Kidney (tissue), 14 donors: ENCODE measurements around the gene SPTBN1. TPM values are rescaled to one million over a fixed set of nuclear protein-coding genes. Genes with fewer than 3 reads are reported as not detected.

Experiments used
- DNase-seq, 5 donors: peaks; one replicate each; pipeline ENCODE4 v3.0.0-alpha.2; 2013 to 2020
- FAIRE-seq: peaks from 2 replicates; lab custom pipeline; 2012; peaks lifted over from hg19 to GRCh38; lab: Jason Lieb, UNC
- H3K27ac ChIP-seq, 2 donors: one replicate each; pipeline ENCODE4 v1.7.0; 2013; ENCODE audit warnings: low read depth in 2 of 2, low read length in 2 of 2, inconsistent platforms in 1 of 2
- H3K27me3 ChIP-seq: one replicate; pipeline ENCODE4 v1.7.1; 2013; ENCODE audit warnings: low read length, inconsistent platforms; ENCODE audit not compliant: control insufficient read depth, insufficient read depth
- H3K36me3 ChIP-seq, 3 donors: one replicate each; pipeline versions ENCODE4 v1.7.0 to v1.7.1; 2013; ENCODE audit warnings: low read length in 3 of 3, control low read depth in 1 of 3, inconsistent platforms in 1 of 3; ENCODE audit not compliant: insufficient read depth in 3 of 3, control insufficient read depth in 2 of 3
- H3K4me1 ChIP-seq, 3 donors: one replicate each; pipeline versions ENCODE4 v1.7.0 to v1.7.1; 2013; ENCODE audit warnings: low read length in 3 of 3, inconsistent platforms in 1 of 3, low read depth in 1 of 3; ENCODE audit not compliant: control insufficient read depth in 2 of 3, insufficient read depth in 2 of 3
- H3K4me3 ChIP-seq, 3 donors: one replicate each; pipeline versions ENCODE4 v1.7.0 to v1.8.1; 2013; ENCODE audit warnings: low read length in 3 of 3, control low read depth in 1 of 3, inconsistent platforms in 1 of 3
- H3K9ac ChIP-seq, 3 donors: one replicate each; pipeline versions ENCODE4 v1.7.0 to v1.7.1; 2013; ENCODE audit warnings: low read length in 3 of 3, control low read depth in 1 of 3, inconsistent platforms in 1 of 3
- H3K9me3 ChIP-seq, 3 donors: one replicate each; pipeline versions ENCODE4 v1.7.0 to v1.7.1; 2013; ENCODE audit warnings: low read length in 3 of 3, control low read depth in 1 of 3, inconsistent platforms in 1 of 3; ENCODE audit not compliant: control insufficient read depth in 2 of 3, insufficient read depth in 1 of 3
- CTCF ChIP-seq: IDR thresholded peaks from 3 replicates; pipeline ENCODE4 v1.5.1; 2012; ENCODE audit warnings: mild to moderate bottlenecking, moderate library complexity, borderline replicate concordance; ENCODE audit not compliant: insufficient read depth; ENCODE audit errors: extremely low read depth
- intact Hi-C: fragments of 100-400 bp; cut with DNase I; formaldehyde crosslinking; loops from one replicate; pipeline ENCODE4 v1.11.1; 2022
- polyA plus RNA-seq: library from polyadenylated mRNA; stranded (reverse); fragments of 350-450 nt; fragmentation: Illumina TruSeq; extraction: RNeasy Lipid Tissue Mini Kit (QIAGEN cat#74804); gene quantifications from one replicate; pipeline ENCODE4 v1.2.3, GENCODE V29; 2014; ENCODE audit warnings: low read depth, low replicate concordance; ENCODE audit not compliant: insufficient read depth
- total RNA-seq: library from RNA; stranded (reverse); fragmentation: NEBNext Ultra II Directional; extraction: Animal tissue kit (Norgen Biotek cat#: 25700); gene quantifications from one replicate; pipeline ENCODE4 v1.2.1, GENCODE V29; 2021
- donor health status: control.
- donor health status: control.
- donor health status: control.
- donor health status: control.
- donor health status: control.
- donor health status: DM: yes; HTN: yes; CAD: no.
- donor health status: Normal renal cell carcinoma (clear cell type).

SPTBN1 gene
- total and polyA plus RNA-seq, 2 donors from 2014 or later, result 93.2 to 313 TPM

- no peak for TF ChIP-seq CTCF
- peaks cover 27 to 56% (median 56%) of the 10 kb centered on the region in 3 donors for H3K4me1 ChIP-seq
- intact Hi-C loops, result no loop called here
- DNase-seq (no peak), FAIRE-seq (no peak)
- H3K9me3 ChIP-seq, result no peaks in the 10 kb centered on the region
- H3K27me3 ChIP-seq, result no peaks in the 10 kb centered on the region
- H3K27ac ChIP-seq, result peak overlapping the region; percentile 68
- no peaks in the 10 kb centered on the region for H3K36me3 ChIP-seq
- no peak overlapping the region for H3K4me3 ChIP-seq
- peak overlapping the region in 1 of 3 donors; percentile 55 for H3K9ac ChIP-seq
These were observed 123.0 kb downstream of the SPTBN1 start for GRCh38 chr2:54579061-54579681.

GRCh38 chr2:54579682-54580620 lies 123.8 kb downstream of the SPTBN1 start:
- H3K4me1 ChIP-seq, result peaks cover 27 to 55% (median 50%) of the 10 kb centered on the region in 3 donors
- H3K27me3 ChIP-seq, result no peaks in the 10 kb centered on the region
- no peaks in the 10 kb centered on the region for H3K9me3 ChIP-seq
- no peak for TF ChIP-seq CTCF
- intact Hi-C loops, result no loop called here
- peak in 2 of 5 donors; percentile 45 to 51 for DNase-seq
- FAIRE-seq, result no peak
- H3K9ac ChIP-seq, result peak overlapping the region in 1 of 3 donors; percentile 55
- H3K36me3 ChIP-seq, result no peaks in the 10 kb centered on the region
- peak overlapping the region; percentile 68 for H3K27ac ChIP-seq
- peak overlapping the region in 1 of 3 donors; percentile 17 for H3K4me3 ChIP-seq

GRCh38 chr2:54581326-54582039 lies 125.4 kb downstream of the SPTBN1 start:
- H3K9ac ChIP-seq, result no peak overlapping the region
- no peak overlapping the region for H3K4me3 ChIP-seq
- no peaks in the 10 kb centered on the region for H3K36me3 ChIP-seq
- no peak for FAIRE-seq
- intact Hi-C loops, result no loop called here
- peak overlapping the region in 1 of 2 donors; percentile 4 for H3K27ac ChIP-seq
- TF ChIP-seq CTCF, result no peak
- DNase-seq, result no peak
- H3K27me3 ChIP-seq, result no peaks in the 10 kb centered on the region
- H3K9me3 ChIP-seq, result no peaks in the 10 kb centered on the region
- peaks cover 27 to 51% (median 44%) of the 10 kb centered on the region in 3 donors for H3K4me1 ChIP-seq
